Activated T-cell treated with anti-CD3 and anti-CD28 coated beads for 4 hours (primary cell): ENCODE measurements around the gene PSMF1.
"Not testable (repeated sequence)": the region's sequence is repeated elsewhere in the genome, so short reads cannot be mapped to it uniquely, and the experiment has no call there.

Experiments
- DNase-seq: peaks from one replicate; pipeline ENCODE4 v3.0.0-alpha.2; 2020

The PSMF1 gene

GRCh38 chr20:1122388-1123315, 4.2 kb downstream of the PSMF1 start:
- no peak for DNase-seq

GRCh38 chr20:1123666-1124065, 5.3 kb downstream of the PSMF1 start:
- no peak for DNase-seq

- DNase-seq: no peak
These were observed 6.0 kb downstream of the PSMF1 start for GRCh38 chr20:1124421-1124820.

GRCh38 chr20:1125277-1125676, 6.9 kb downstream of the PSMF1 start:
- DNase-seq: no peak

GRCh38 chr20:1127840-1128239, 9.4 kb downstream of the PSMF1 start:
- no peak for DNase-seq

GRCh38 chr20:1130058-1130694, 11.8 kb downstream of the PSMF1 start:
- no peak for DNase-seq

GRCh38 chr20:1130847-1131246, 12.4 kb downstream of the PSMF1 start:
- DNase-seq: no peak

GRCh38 chr20:1131354-1131753, 13.0 kb downstream of the PSMF1 start:
- no peak for DNase-seq

- no peak for DNase-seq
These were observed 16.0 kb downstream of the PSMF1 start for GRCh38 chr20:1134355-1134754.

GRCh38 chr20:1134836-1135235, 16.4 kb downstream of the PSMF1 start:
- no peak for DNase-seq

- DNase-seq: no peak
These were observed 18.8 kb downstream of the PSMF1 start for GRCh38 chr20:1137236-1137635.

GRCh38 chr20:1144401-1145172, 26.2 kb downstream of the PSMF1 start:
- no peak for DNase-seq

- no peak for DNase-seq
These were observed 28.6 kb downstream of the PSMF1 start for GRCh38 chr20:1146957-1147356.

GRCh38 chr20:1149812-1150211, 31.4 kb downstream of the PSMF1 start:
- DNase-seq: not testable (repeated sequence)

GRCh38 chr20:1150218-1150617, 31.8 kb downstream of the PSMF1 start:
- no peak for DNase-seq

- no peak for DNase-seq
These were observed 32.6 kb downstream of the PSMF1 start for GRCh38 chr20:1150968-1151367.

- DNase-seq: no peak
These were observed 35.8 kb downstream of the PSMF1 start for GRCh38 chr20:1154226-1154625.

- DNase-seq: no peak
These were observed 36.3 kb downstream of the PSMF1 start for GRCh38 chr20:1154691-1155090.

- DNase-seq: no peak
These were observed 36.9 kb downstream of the PSMF1 start for GRCh38 chr20:1155342-1155741.

- DNase-seq: no peak
These were observed 42.1 kb downstream of the PSMF1 start for GRCh38 chr20:1160496-1160895.

- no peak for DNase-seq
These were observed 42.6 kb downstream of the PSMF1 start for GRCh38 chr20:1160991-1161390.

GRCh38 chr20:1163105-1163504, 44.7 kb downstream of the PSMF1 start:
- no peak for DNase-seq

- DNase-seq: no peak
These were observed 45.3 kb downstream of the PSMF1 start for GRCh38 chr20:1163653-1164052.

GRCh38 chr20:1164871-1165270, 46.5 kb downstream of the PSMF1 start:
- no peak for DNase-seq
